GM21381 (cell line): ENCODE results near the gene RBMS3.
A peak's percentile ranks its signal among the peaks of the same experiment; 100 is the strongest.
"Not testable (repeated sequence)": the region's sequence is repeated elsewhere in the genome, so short reads cannot be mapped to it uniquely, and the experiment has no call there.

Experiments used
- ATAC-seq: cut with Tn5 transposase; IDR thresholded peaks from one replicate; pipeline ENCODE4 v1.9.1; 2021; ENCODE audit warnings: mild to moderate bottlenecking, moderate library complexity; ENCODE audit not compliant: unreplicated experiment

The RBMS3 gene

GRCh38 chr3:29649815-29650547 is 369.1 kb downstream of the RBMS3 start:
- ATAC-seq, result no peak

DNA sequence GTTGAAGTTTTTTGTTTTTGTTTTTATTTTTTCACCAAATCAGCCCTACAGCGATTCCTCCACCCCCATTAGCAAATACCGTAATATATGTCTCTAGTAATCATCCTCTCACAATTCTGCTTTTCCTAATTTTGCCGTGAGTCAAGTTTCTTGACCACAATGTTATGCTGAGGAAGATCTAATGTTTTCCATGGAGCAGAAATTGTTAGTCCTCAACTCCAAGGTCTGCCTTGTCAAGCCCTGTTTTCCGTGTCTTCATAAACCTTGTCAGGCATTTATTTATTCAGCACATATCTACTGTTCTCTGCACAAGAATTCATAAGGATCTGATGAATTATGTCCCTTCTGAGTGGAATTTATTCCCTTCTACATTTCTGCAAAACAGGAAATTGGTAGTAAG is 372.8 kb downstream of the RBMS3 start:
- ATAC-seq, result no peak

DNA sequence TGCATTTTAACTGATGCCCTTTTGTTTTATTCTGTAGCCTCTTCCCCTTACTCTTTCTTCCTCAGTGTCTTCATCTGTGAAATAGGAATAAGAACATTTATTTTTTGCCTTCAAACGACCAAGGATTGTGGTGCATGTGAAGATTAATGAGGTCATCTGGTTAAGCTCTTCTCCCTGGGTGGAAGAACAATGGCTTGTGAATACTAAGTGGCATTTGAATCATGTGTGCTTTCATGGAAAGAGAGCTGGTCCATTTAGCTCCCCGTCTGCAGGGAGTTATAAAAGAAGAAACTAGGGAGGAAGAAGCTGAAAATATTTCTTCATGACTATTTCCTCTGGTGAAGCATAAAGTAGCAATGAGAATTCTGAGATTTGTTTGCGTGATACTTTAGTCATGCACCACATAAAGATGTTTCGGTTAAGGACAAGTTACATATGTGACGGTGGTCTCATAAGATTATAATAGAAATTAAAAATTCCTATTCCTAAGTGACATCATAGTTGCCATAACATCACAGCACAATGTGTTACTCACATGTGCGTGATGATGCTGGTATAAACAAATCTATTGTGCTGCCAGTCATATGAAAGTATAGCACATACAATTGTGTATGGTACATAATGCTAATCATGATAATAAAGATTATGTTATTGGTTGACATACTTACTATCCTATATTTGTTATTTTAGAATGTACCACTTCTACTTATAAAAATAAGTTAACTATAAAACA is 374.3 kb downstream of the RBMS3 start:
- ATAC-seq, result no peak

DNA sequence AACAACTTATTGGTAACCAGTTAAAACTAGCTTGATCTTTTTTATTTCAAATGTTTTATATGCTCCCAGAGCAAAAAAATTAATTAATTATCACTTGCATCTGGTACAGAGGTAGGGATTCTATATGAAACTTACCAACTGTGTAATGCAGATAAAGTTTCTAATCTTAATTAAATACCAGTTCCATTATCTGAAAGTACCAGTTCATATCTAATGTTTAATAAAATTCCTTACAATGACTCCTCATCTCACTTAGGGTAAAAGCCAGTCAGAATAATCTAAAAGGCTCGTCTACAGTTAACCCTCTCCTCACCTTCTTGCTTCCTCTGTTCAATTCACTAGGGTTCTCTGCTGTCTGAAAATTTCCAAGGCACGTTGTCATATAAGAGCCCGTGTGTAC is 384.8 kb downstream of the RBMS3 start:
- no peak for ATAC-seq

- no peak for ATAC-seq
Observed at GRCh38 chr3:29668233-29668632, 387.4 kb downstream of the RBMS3 start.

- ATAC-seq, result no peak
Observed at GRCh38 chr3:29668728-29669127, 387.9 kb downstream of the RBMS3 start.

DNA sequence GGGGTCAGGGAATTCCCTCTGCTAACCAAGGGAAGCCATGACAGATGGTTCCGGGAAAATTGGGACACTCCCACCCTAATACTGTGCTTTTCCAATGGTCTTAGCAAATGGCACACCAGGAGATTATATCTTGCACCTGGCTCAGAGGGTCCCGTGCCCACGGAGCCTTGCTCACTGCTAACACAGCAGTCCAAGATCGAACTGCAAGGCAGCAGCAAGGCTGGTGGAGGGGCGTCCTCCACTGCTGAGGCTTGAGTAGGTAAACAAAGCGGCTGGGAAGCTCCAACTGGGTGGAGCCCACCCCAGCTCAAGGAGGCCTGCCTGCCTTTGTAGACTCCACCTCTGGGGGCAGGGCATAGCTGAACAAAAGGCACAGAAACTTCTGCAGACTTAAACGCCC is 389.6 kb downstream of the RBMS3 start:
- not testable (repeated sequence) for ATAC-seq

DNA sequence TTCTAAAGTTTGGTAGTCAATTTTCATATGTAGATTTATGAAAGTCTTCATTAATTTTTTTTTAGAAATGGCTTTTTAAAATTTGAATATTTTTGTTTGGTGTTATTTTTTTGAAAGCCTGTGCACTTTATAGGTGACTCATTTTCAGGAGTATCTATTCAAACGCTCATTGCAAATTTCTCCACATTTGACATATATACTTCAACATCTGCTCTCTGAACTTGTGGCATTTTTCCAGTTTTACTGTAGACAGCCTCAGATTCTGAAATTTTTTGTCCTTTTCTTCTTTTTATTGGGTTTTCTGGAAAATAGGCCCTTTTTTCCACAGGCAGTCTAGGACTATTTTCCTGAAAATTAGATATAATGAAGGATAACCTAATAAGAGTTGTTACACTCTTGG is 396.6 kb downstream of the RBMS3 start:
- ATAC-seq, result no peak

DNA sequence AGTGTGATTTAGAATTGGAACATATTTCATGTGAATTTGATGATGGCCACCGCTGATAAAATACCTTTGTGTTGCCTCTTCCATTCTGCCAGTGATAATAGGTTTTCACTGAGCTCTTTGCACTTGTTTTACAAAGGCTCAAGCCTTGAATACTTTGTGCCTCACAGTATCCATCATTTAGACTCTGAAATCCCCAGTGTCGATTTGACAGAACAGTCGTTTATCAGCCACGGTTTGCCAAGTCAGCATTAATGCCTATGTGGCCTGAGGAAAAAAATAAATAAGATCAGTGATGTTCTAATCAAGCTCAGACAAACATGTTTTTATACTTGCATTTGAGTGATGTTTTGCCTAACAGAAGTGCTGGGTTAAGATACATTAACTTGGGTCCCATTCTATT is 399.1 kb downstream of the RBMS3 start:
- no peak for ATAC-seq

DNA sequence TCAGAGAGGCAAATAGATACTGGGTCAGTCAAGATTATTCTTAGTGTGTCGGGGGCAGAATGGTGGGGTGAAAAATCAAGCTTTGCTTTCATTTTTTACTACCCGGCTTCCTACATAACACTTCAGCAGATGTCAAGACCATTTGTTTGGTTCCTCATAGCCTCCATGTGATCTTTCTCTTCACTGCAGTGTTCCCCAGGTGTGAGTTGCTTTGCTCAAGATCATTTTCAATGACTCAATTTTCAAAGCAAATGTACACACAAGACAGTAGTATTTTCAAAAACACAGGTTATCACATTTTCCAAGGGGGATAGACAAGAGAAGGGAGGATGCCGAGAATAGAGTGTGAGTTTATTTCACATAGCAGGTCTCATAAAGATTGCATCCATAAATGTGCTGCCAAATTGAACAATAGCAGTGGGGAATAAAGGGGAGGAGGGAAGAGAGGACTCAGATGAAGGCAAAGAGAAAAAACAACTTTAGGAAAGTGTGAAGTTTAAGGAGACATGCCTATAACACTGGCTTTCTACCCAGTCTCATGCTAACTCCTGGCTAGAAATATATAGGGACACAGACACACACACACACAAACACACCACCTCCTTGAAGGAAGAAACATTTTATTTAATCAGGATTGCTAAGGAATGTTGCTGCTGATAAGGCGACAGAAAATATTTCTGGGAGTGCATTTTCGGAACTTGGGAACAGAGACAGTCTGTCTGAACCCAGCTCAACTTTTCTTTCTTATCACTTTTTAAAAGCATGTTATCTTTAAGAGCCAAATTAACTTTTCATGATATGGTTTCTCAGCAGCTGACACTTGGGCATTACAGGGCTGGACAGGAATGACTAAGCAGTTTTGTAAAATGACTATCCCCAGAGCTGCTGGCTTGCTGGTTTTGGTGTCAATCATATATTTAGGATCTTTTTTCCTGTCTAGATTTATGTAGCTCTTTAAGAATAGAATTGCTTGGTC is 402.4 kb downstream of the RBMS3 start:
- peak; percentile 48 for ATAC-seq

GRCh38 chr3:29686889-29687592 is 406.2 kb downstream of the RBMS3 start:
- peak; percentile 95 for ATAC-seq

GRCh38 chr3:29690686-29691353 is 409.9 kb downstream of the RBMS3 start:
- ATAC-seq, result no peak

DNA sequence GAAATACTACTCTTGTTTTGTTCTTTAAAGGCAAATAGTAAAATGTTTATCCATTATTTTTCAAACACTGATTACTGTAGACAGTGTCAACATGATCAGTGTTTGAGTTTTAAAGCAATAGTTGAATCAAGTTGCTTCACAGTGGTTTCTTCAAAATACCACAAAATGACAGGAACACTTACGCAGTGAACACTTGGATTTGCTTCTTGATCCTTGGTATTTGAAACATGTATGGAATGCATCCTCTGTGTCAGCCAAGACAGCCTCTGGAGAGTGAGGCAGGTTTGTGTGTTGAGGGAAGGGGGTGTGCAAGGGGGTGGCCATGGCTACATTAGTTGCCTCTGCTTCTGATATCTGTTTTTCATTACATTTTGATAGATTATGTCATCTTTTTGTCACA is 413.0 kb downstream of the RBMS3 start:
- no peak for ATAC-seq

GRCh38 chr3:29694331-29694730 is 413.5 kb downstream of the RBMS3 start:
- no peak for ATAC-seq

DNA sequence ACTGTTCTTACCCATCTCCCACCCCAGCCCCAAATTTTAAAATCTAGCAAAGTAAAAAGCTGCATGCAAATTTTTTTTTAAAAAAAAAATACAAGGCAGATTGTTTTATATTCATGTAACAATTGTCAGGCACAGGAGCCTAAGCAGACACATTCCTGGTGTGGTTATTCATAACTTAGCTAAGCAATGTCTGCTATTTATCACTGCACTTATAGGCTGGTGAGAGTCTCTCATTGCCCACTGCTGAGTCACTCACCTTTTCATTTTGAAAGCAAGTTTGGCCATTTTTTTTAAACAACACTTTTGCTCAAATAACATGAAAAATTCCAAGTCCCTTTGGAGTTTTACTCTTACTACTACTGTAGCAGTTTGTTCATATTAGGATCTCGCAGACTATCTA is 413.9 kb downstream of the RBMS3 start:
- no peak for ATAC-seq

- no peak for ATAC-seq
Observed at GRCh38 chr3:29695201-29695600, 414.3 kb downstream of the RBMS3 start.

GRCh38 chr3:29695643-29696198 is 414.9 kb downstream of the RBMS3 start:
- no peak for ATAC-seq

GRCh38 chr3:29696311-29696710 is 415.4 kb downstream of the RBMS3 start:
- no peak for ATAC-seq

DNA sequence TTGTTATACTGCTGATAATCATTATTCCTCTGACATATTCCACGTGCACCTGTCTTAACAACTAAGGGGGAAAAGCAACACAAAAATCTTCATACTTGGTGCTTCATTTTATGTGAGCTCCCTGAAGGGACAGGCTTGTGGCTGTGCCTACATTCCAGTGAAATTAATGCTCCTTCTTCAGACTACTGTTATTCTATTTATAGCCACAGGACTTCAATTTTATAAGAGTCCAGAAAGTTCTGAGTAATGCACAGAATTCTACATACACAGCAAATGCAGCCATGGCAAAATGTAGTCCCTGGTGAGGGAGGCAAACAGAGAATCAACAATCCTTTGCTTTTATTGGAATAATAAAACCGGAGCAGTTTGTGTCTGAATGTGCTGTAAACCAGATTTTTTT is 417.1 kb downstream of the RBMS3 start:
- ATAC-seq, result no peak

DNA sequence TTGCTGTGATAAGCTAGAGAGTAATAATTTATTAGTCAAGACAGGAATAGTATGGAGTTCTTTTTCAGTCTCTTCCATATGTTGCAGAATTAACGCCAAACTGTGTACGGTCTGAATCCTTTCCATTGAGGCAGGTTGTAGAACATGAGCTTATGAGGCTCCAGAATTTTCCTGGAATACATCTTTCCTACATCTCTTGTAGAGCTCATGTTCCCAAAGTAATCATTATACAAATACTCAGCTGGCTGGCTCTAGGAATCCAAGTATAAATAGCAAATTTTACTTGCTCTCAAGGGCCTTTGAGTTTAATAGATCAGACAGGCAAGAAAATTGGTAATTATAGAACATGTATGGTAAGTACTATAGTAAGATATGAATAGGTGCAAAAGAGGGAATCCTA is 419.4 kb downstream of the RBMS3 start:
- no peak for ATAC-seq
